COLO668 (cell line): ENCODE data around the gene PRPF19.
A peak's percentile ranks its signal among the peaks of the same experiment; 100 is the strongest.
"Not testable (repeated sequence)": the region's sequence is repeated elsewhere in the genome, so short reads cannot be mapped to it uniquely, and the experiment has no call there.

Experiments
- DNase-seq: peaks from one replicate; lab custom pipeline; 2025; ENCODE audit not compliant: unreplicated experiment; lab: John Stamatoyannopoulos, UW

PRPF19 gene

GRCh38 chr11:60910281-60910687, 3.9 kb upstream of the PRPF19 start:
- DNase-seq: no peak

GRCh38 chr11:60909680-60910280, 3.4 kb upstream of the PRPF19 start:
- not testable (repeated sequence) for DNase-seq

- no peak for DNase-seq
Measured at GRCh38 chr11:60908803-60909202, 2.4 kb upstream of the PRPF19 start.

- DNase-seq: peak; percentile 38
Measured at GRCh38 chr11:60905551-60906113, 753 bp downstream of the PRPF19 start.

GRCh38 chr11:60905047-60905446, 1.3 kb downstream of the PRPF19 start:
- DNase-seq: peak; percentile 57

- DNase-seq: no peak
Measured at GRCh38 chr11:60902625-60903024, 3.8 kb downstream of the PRPF19 start.

- DNase-seq: no peak
Measured at GRCh38 chr11:60900673-60901404, 5.5 kb downstream of the PRPF19 start.

GRCh38 chr11:60899977-60900376, 6.4 kb downstream of the PRPF19 start:
- DNase-seq: no peak

GRCh38 chr11:60899046-60899936, 7.1 kb downstream of the PRPF19 start:
- peak; percentile 38 for DNase-seq

- DNase-seq: no peak
Measured at GRCh38 chr11:60897496-60897895, 8.9 kb downstream of the PRPF19 start.

- DNase-seq: no peak
Measured at GRCh38 chr11:60895687-60896086, 10.7 kb downstream of the PRPF19 start.

- DNase-seq: no peak
Measured at GRCh38 chr11:60891103-60891741, 15.2 kb downstream of the PRPF19 start.

- DNase-seq: no peak
Measured at GRCh38 chr11:60890696-60891095, 15.7 kb downstream of the PRPF19 start.

GRCh38 chr11:60889869-60890311, 16.5 kb downstream of the PRPF19 start:
- no peak for DNase-seq

- DNase-seq: peak; percentile 77
Measured at GRCh38 chr11:60887556-60887955, 18.8 kb downstream of the PRPF19 start.

- DNase-seq: peak; percentile 80
Measured at GRCh38 chr11:60880643-60881282, 25.6 kb downstream of the PRPF19 start.

- no peak for DNase-seq
Measured at GRCh38 chr11:60879971-60880588, 26.3 kb downstream of the PRPF19 start.

- DNase-seq: no peak
Measured at GRCh38 chr11:60879104-60879503, 27.3 kb downstream of the PRPF19 start.

GRCh38 chr11:60878245-60879101, 27.9 kb downstream of the PRPF19 start:
- DNase-seq: no peak
